Thoracic aorta (tissue), 2 donors: Measurements from ENCODE around the gene TMEM255A. TPM values are rescaled to one million over a fixed set of nuclear protein-coding genes. Genes with fewer than 3 reads are reported as not detected.

Experiments used
- ATAC-seq: fragments of 150-250 bp; one replicate; pipeline ENCODE4 v1.8.0; 2017; ENCODE audit warnings: low read depth; ENCODE audit not compliant: insufficient number of reproducible peaks, low FRiP score
- DNase-seq: peaks from one replicate; pipeline ENCODE4 v3.0.0-alpha.2; 2020; ENCODE audit warnings: low spot score
- H3K27ac ChIP-seq, 2 donors: fragments of 200-600 bp; sonication (generic); 1 replicate in 1 of 2; 2 replicates in 1 of 2; pipeline ENCODE4 v1.5.1; 2016; ENCODE audit warnings: mild to moderate bottlenecking in 2 of 2, moderate library complexity in 2 of 2
- H3K27me3 ChIP-seq: fragments of 200-600 bp; sonication (generic); replicated peaks from 2 replicates; pipeline ENCODE4 v1.6.0; 2016; ENCODE audit warnings: mild to moderate bottlenecking; ENCODE audit not compliant: insufficient read depth
- H3K36me3 ChIP-seq: fragments of 200-600 bp; sonication (generic); one replicate; pipeline ENCODE4 v1.5.1; 2016
- H3K4me1 ChIP-seq, 2 donors: fragments of 200-600 bp; sonication (generic); 1 replicate in 1 of 2; 2 replicates in 1 of 2; pipeline versions ENCODE4 v1.5.1 to v1.6.0; 2016; ENCODE audit warnings: low read depth in 2 of 2, mild to moderate bottlenecking in 1 of 2; ENCODE audit not compliant: control insufficient read depth in 1 of 2
- H3K4me3 ChIP-seq: fragments of 200-600 bp; sonication (generic); 2 replicates; pipeline ENCODE4 v1.5.1; 2016; ENCODE audit warnings: mild to moderate bottlenecking
- H3K9me3 ChIP-seq: fragments of 200-600 bp; sonication (generic); 2 replicates; pipeline ENCODE4 v1.5.1; 2016
- CTCF ChIP-seq: fragments of 200-600 bp; sonication (generic); IDR thresholded peaks from one replicate; pipeline ENCODE4 v1.5.1; 2019; ENCODE audit warnings: antibody characterized with exemption
- total RNA-seq, 2 donors: library from RNA; depleted of rRNA; stranded (reverse); fragments of >200 nt; gene quantifications; one replicate each; pipeline versions ENCODE4 v1.1.0 to v1.2.3, GENCODE V29; 2016

The TMEM255A gene
- total RNA-seq, 2 donors from 2014 or later: 1.1 TPM

GRCh38 chrX:120238933-120239332, 72.3 kb downstream of the TMEM255A start:
- H3K27ac ChIP-seq: no peak overlapping the region
- no peaks in the 10 kb centered on the region for H3K36me3 ChIP-seq
- no peak overlapping the region for H3K4me3 ChIP-seq
- H3K9me3 ChIP-seq: no peaks in the 10 kb centered on the region
- DNase-seq (no peak), ATAC-seq (no peak)
- no peaks in the 10 kb centered on the region for H3K27me3 ChIP-seq
- TF ChIP-seq CTCF: no peak
- H3K4me1 ChIP-seq: peaks cover 0 to 8% of the 10 kb centered on the region in 2 donors

- Histone ChIP-seq H3K27me3 (no peaks in the 10 kb centered on the region), H3K9me3 (no peaks in the 10 kb centered on the region), H3K4me1 (no peaks in the 10 kb centered on the region), H3K4me3 (no peak overlapping the region), H3K27ac (no peak overlapping the region), H3K36me3 (no peaks in the 10 kb centered on the region)
- TF ChIP-seq CTCF: no peak
- ATAC-seq (no peak), DNase-seq (no peak)
Measured at GRCh38 chrX:120236687-120237479, 74.4 kb downstream of the TMEM255A start.

- no peak overlapping the region for H3K4me3 ChIP-seq
- no peak for TF ChIP-seq CTCF
- no peaks in the 10 kb centered on the region for H3K9me3 ChIP-seq
- H3K4me1 ChIP-seq: no peaks in the 10 kb centered on the region
- H3K36me3 ChIP-seq: no peaks in the 10 kb centered on the region
- no peak overlapping the region for H3K27ac ChIP-seq
- ATAC-seq (no peak), DNase-seq (no peak)
- no peaks in the 10 kb centered on the region for H3K27me3 ChIP-seq
Measured at GRCh38 chrX:120235284-120235683, 76.0 kb downstream of the TMEM255A start.

GRCh38 chrX:120228187-120228908, 82.9 kb downstream of the TMEM255A start:
- no peak for ATAC-seq

More at GRCh38 chrX:120228187-120228908, 82.9 kb downstream of the TMEM255A start:
- H3K27ac ChIP-seq: no peak overlapping the region
- H3K36me3 ChIP-seq: no peaks in the 10 kb centered on the region
- H3K4me3 ChIP-seq: no peak overlapping the region
- H3K27me3 ChIP-seq: no peaks in the 10 kb centered on the region
- no peaks in the 10 kb centered on the region for H3K9me3 ChIP-seq
- H3K4me1 ChIP-seq: no peaks in the 10 kb centered on the region
- DNase-seq: no peak
- TF ChIP-seq CTCF: no peak
